ENCODE results near the gene FREM2. TPM values are rescaled to one million over a fixed set of nuclear protein-coding genes. Genes with fewer than 3 reads are reported as not detected.

Gene FREM2
- total RNA-seq (ENCODE audit: unreplicated experiment), result 4.6 TPM
- long read RNA-seq, result 0 reads

GRCh38 chr13:38686577-38687245 lies at the start of gene FREM2:
Gene FREM2, plus strand, starts transcription at chr13:38687077. Its CDS starts 268 bp downstream, at chr13:38687345.
- Mint-ChIP-seq H3K27ac (ENCODE audit: unreplicated experiment) (no peak within 1 kb of the TSS), H3K9me3 (ENCODE audit: unreplicated experiment) (no peaks in the 10 kb centered on the region), H3K27me3 (ENCODE audit: unreplicated experiment) (peaks cover 8% of the 10 kb centered on the region), H3K4me3 (ENCODE audit: unreplicated experiment) (peak within 1 kb of the TSS; percentile 93), H3K36me3 (ENCODE audit: low read depth, unreplicated experiment) (no peaks in the 10 kb centered on the region), H3K4me1 (ENCODE audit: unreplicated experiment) (peaks cover 3% of the 10 kb centered on the region)
- no peak for TF ChIP-seq CTCF (IDR thresholded peaks at IDR 0.05; ENCODE audit: unreplicated experiment)
- peak; percentile 72 for DNase-seq (ENCODE audit: low spot score)

GRCh38 chr13:38637576-38637975 lies 49.3 kb upstream of the FREM2 start:
- Mint-ChIP-seq H3K36me3 (ENCODE audit: low read depth, unreplicated experiment) (no peaks in the 10 kb centered on the region), H3K4me3 (ENCODE audit: unreplicated experiment) (no peak overlapping the region), H3K27me3 (ENCODE audit: unreplicated experiment) (no peaks in the 10 kb centered on the region), H3K27ac (ENCODE audit: unreplicated experiment) (no peak overlapping the region), H3K4me1 (ENCODE audit: unreplicated experiment) (no peaks in the 10 kb centered on the region), H3K9me3 (ENCODE audit: unreplicated experiment) (no peaks in the 10 kb centered on the region)
- no peak for TF ChIP-seq CTCF (IDR thresholded peaks at IDR 0.05; ENCODE audit: unreplicated experiment)
- DNase-seq (ENCODE audit: low spot score), result no peak

GRCh38 chr13:38641164-38641948 lies 45.5 kb upstream of the FREM2 start:
- Mint-ChIP-seq H3K36me3 (ENCODE audit: low read depth, unreplicated experiment) (no peaks in the 10 kb centered on the region), H3K27me3 (ENCODE audit: unreplicated experiment) (no peaks in the 10 kb centered on the region), H3K9me3 (ENCODE audit: unreplicated experiment) (no peaks in the 10 kb centered on the region), H3K4me1 (ENCODE audit: unreplicated experiment) (no peaks in the 10 kb centered on the region), H3K27ac (ENCODE audit: unreplicated experiment) (no peak overlapping the region), H3K4me3 (ENCODE audit: unreplicated experiment) (no peak overlapping the region)
- no peak for DNase-seq (ENCODE audit: low spot score)
- peak; percentile 16 for TF ChIP-seq CTCF (IDR thresholded peaks at IDR 0.05; ENCODE audit: unreplicated experiment)

- no peaks in the 10 kb centered on the region for H3K27me3 Mint-ChIP-seq (ENCODE audit: unreplicated experiment)
- no peak overlapping the region for H3K27ac Mint-ChIP-seq (ENCODE audit: unreplicated experiment)
- no peaks in the 10 kb centered on the region for H3K4me1 Mint-ChIP-seq (ENCODE audit: unreplicated experiment)
- TF ChIP-seq CTCF (IDR thresholded peaks at IDR 0.05; ENCODE audit: unreplicated experiment), result no peak
- DNase-seq (ENCODE audit: low spot score), result no peak
- H3K36me3 Mint-ChIP-seq (ENCODE audit: low read depth, unreplicated experiment), result no peaks in the 10 kb centered on the region
- H3K9me3 Mint-ChIP-seq (ENCODE audit: unreplicated experiment), result no peaks in the 10 kb centered on the region
- no peak overlapping the region for H3K4me3 Mint-ChIP-seq (ENCODE audit: unreplicated experiment)
Measured at GRCh38 chr13:38647312-38647711, 39.6 kb upstream of the FREM2 start.

- DNase-seq (ENCODE audit: low spot score), result no peak
- no peaks in the 10 kb centered on the region for H3K4me1 Mint-ChIP-seq (ENCODE audit: unreplicated experiment)
- H3K27me3 Mint-ChIP-seq (ENCODE audit: unreplicated experiment), result no peaks in the 10 kb centered on the region
- H3K27ac Mint-ChIP-seq (ENCODE audit: unreplicated experiment), result no peak overlapping the region
- no peak for TF ChIP-seq CTCF (IDR thresholded peaks at IDR 0.05; ENCODE audit: unreplicated experiment)
- H3K36me3 Mint-ChIP-seq (ENCODE audit: low read depth, unreplicated experiment), result no peaks in the 10 kb centered on the region
- no peaks in the 10 kb centered on the region for H3K9me3 Mint-ChIP-seq (ENCODE audit: unreplicated experiment)
- H3K4me3 Mint-ChIP-seq (ENCODE audit: unreplicated experiment), result no peak overlapping the region
Measured at GRCh38 chr13:38648912-38649311, 38.0 kb upstream of the FREM2 start.

All from endothelial cell (in vitro differentiated cells).